ENCODE data around the gene CDK14. TPM values are rescaled to one million over a fixed set of nuclear protein-coding genes. Genes with fewer than 3 reads are reported as not detected.

CDK14 gene
- total and polyA plus RNA-seq, 2 donors (not counting 1 experiment from before 2014, with no cell fraction given): 42.1 to 167 TPM

- TF ChIP-seq EZH2 (IDR thresholded peaks at IDR 0.05; ENCODE audit: borderline replicate concordance, insufficient read depth, low read depth, low read length, poor library complexity, severe bottlenecking) (no peak), CTCF (IDR thresholded peaks at IDR 0.05) (no peak)
- peaks cover 0 to 4% of the 10 kb centered on the region in 2 donors for H3K4me1 ChIP-seq (ENCODE audit: control insufficient read depth in 2 of 2, insufficient read depth in 2 of 2, low read length in 2 of 2)
- no peak overlapping the region for H3K9ac ChIP-seq (ENCODE audit: low read length)
- Mint-ChIP-seq H3K27ac (no peak overlapping the region), H3K4me3 (no peak overlapping the region), H3K27me3 (no peaks in the 10 kb centered on the region), H3K9me3 (ENCODE audit: insufficient read depth) (no peaks in the 10 kb centered on the region), H3K4me1 (peaks cover 7% of the 10 kb centered on the region)
- H2AFZ ChIP-seq (ENCODE audit: insufficient read depth, low read depth, low read length, poor library complexity, severe bottlenecking): no peak overlapping the region
- no peak for DNase-seq
- H3K4me3 ChIP-seq (ENCODE audit: control extremely low read depth in 1 of 5, extremely low read depth in 1 of 5, insufficient read depth in 1 of 5, low read depth in 2 of 5, low read length in 4 of 5): no peak overlapping the region
- H3K27me3 ChIP-seq (replicated peaks in 1 of 4; ENCODE audit: control extremely low read depth in 1 of 4, control insufficient read depth in 3 of 4, insufficient read depth in 4 of 4, low read length in 3 of 4): no peaks in the 10 kb centered on the region
- intact Hi-C loops (cut with micrococcal nuclease): no loop called here
- no peaks in the 10 kb centered on the region for H3K9me3 ChIP-seq (ENCODE audit: control extremely low read depth in 1 of 3, control insufficient read depth in 2 of 3, insufficient read depth in 1 of 3, low read length in 2 of 3)
- H4K20me1 ChIP-seq (ENCODE audit: control insufficient read depth, insufficient read depth, low read length, poor library complexity, severe bottlenecking): no peaks in the 10 kb centered on the region
- H3K27ac ChIP-seq (ENCODE audit: low read length in 2 of 2): no peak overlapping the region
- ChIA-PET POLR2A (no interaction called here), CTCF (no interaction called here)
- H3K36me3 ChIP-seq (replicated peaks in 1 of 2; ENCODE audit: control extremely low read depth in 1 of 2, control insufficient read depth in 1 of 2, extremely low read depth in 1 of 2, insufficient read depth in 2 of 2, low read length in 1 of 2): peaks cover 0 to 12% of the 10 kb centered on the region in 2 experiments
- no peak for ATAC-seq (ENCODE audit: low read depth)
- no peaks in the 10 kb centered on the region for H3K79me2 ChIP-seq (ENCODE audit: control insufficient read depth, insufficient read depth, low read length)
- no peak overlapping the region for H3K4me2 ChIP-seq (replicated peaks; ENCODE audit: low read depth, low read length, poor library complexity, severe bottlenecking)
- WGBS (ENCODE audit: insufficient coverage): 100% methylated on average over 3 of the region's 3 CpGs
Observed at GRCh38 chr7:91093181-91093580, 497.1 kb downstream of the CDK14 start.

GRCh38 chr7:91098566-91098965, 502.4 kb downstream of the CDK14 start:
- Histone ChIP-seq H3K27ac (ENCODE audit: low read length in 2 of 2) (no peak overlapping the region), H3K36me3 (replicated peaks in 1 of 2; ENCODE audit: control extremely low read depth in 1 of 2, control insufficient read depth in 1 of 2, extremely low read depth in 1 of 2, insufficient read depth in 2 of 2, low read length in 1 of 2) (peaks cover 0 to 12% of the 10 kb centered on the region in 2 experiments), H3K4me2 (replicated peaks; ENCODE audit: low read depth, low read length, poor library complexity, severe bottlenecking) (no peak overlapping the region), H3K27me3 (replicated peaks in 1 of 4; ENCODE audit: control extremely low read depth in 1 of 4, control insufficient read depth in 3 of 4, insufficient read depth in 4 of 4, low read length in 3 of 4) (no peaks in the 10 kb centered on the region), H2AFZ (ENCODE audit: insufficient read depth, low read depth, low read length, poor library complexity, severe bottlenecking) (no peak overlapping the region), H3K9me3 (ENCODE audit: control extremely low read depth in 1 of 3, control insufficient read depth in 2 of 3, insufficient read depth in 1 of 3, low read length in 2 of 3) (no peaks in the 10 kb centered on the region), H3K4me3 (ENCODE audit: control extremely low read depth in 1 of 5, extremely low read depth in 1 of 5, insufficient read depth in 1 of 5, low read depth in 2 of 5, low read length in 4 of 5) (no peak overlapping the region), H3K4me1 (ENCODE audit: control insufficient read depth in 2 of 2, insufficient read depth in 2 of 2, low read length in 2 of 2) (no peaks in the 10 kb centered on the region), H3K79me2 (ENCODE audit: control insufficient read depth, insufficient read depth, low read length) (no peaks in the 10 kb centered on the region), H3K9ac (ENCODE audit: low read length) (no peak overlapping the region), H4K20me1 (ENCODE audit: control insufficient read depth, insufficient read depth, low read length, poor library complexity, severe bottlenecking) (no peaks in the 10 kb centered on the region)
- no peak for DNase-seq
- no peak overlapping the region for H3K4me3 Mint-ChIP-seq
- no peak for TF ChIP-seq CTCF (IDR thresholded peaks at IDR 0.05)
- no peak for TF ChIP-seq EZH2 (IDR thresholded peaks at IDR 0.05; ENCODE audit: borderline replicate concordance, insufficient read depth, low read depth, low read length, poor library complexity, severe bottlenecking)
- no peak for ATAC-seq (ENCODE audit: low read depth)
- CTCF ChIA-PET: no interaction called here
- intact Hi-C loops (cut with micrococcal nuclease): no loop called here
- H3K9me3 Mint-ChIP-seq (ENCODE audit: insufficient read depth): no peaks in the 10 kb centered on the region
- no peaks in the 10 kb centered on the region for H3K27me3 Mint-ChIP-seq
- H3K4me1 Mint-ChIP-seq: peaks cover 7% of the 10 kb centered on the region
- no CpG with 5 or more reads among the region's 1 CpG for WGBS (ENCODE audit: insufficient coverage)
- POLR2A ChIA-PET: no interaction called here
- H3K27ac Mint-ChIP-seq: no peak overlapping the region
